Measurements from ENCODE around the gene NADSYN1. TPM values are rescaled to one million over a fixed set of nuclear protein-coding genes. Genes with fewer than 3 reads are reported as not detected.

NADSYN1 gene
- polyA plus RNA-seq, 1 donor from 2014 or later: 66.9 TPM

DNA sequence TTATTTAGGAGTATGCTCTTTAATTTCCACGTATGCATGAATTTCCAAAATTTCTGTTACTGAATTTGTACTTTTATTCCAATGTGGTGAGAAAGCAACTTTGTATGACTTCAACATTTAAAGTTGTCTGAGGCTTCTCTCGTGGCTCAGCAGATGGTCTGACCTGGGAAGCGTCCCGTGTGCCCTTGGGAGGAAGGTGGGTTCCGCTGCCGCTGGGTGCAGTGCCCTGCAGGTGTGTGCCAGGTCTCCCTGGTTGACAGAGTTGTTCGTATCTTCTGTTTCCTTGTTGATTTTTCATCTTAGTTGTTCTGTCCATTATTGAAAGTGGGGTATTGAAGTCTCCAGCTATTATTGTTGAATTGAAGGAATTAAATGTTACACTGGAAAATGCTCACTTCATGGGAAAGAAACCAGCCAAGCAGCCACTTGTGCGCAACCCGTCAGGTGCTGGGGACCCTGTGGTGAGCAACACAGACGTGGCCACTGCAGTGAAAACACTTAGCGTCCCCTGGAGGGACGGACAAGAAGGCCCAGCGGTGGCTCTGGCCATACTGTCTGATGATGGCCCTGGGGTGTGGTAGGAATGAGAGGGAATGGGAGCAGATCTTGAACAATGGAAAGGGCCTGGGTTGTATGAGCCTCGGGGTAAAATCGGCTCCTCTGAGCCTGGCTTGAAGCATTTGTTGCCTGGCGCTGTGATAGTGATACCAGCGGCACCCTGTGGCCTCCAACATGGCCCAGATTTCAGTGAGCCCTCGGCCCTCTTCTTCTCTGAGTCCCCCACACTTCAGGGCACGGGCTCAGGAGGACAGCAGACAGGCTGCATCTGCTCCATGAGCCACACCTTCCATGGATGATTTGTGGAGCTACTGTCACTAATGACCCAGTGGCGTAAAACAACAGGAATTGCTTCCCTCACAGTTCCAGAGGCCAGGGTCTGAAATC is 42.6 kb downstream of the NADSYN1 start (continued):
- TF ChIP-seq, protein P1, sequence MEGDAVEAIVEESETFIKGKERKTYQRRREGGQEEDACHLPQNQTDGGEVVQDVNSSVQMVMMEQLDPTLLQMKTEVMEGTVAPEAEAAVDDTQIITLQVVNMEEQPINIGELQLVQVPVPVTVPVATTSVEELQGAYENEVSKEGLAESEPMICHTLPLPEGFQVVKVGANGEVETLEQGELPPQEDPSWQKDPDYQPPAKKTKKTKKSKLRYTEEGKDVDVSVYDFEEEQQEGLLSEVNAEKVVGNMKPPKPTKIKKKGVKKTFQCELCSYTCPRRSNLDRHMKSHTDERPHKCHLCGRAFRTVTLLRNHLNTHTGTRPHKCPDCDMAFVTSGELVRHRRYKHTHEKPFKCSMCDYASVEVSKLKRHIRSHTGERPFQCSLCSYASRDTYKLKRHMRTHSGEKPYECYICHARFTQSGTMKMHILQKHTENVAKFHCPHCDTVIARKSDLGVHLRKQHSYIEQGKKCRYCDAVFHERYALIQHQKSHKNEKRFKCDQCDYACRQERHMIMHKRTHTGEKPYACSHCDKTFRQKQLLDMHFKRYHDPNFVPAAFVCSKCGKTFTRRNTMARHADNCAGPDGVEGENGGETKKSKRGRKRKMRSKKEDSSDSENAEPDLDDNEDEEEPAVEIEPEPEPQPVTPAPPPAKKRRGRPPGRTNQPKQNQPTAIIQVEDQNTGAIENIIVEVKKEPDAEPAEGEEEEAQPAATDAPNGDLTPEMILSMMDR (IDR thresholded peaks at IDR 0.05; ENCODE audit: poor library complexity, severe bottlenecking): no peak

DNA sequence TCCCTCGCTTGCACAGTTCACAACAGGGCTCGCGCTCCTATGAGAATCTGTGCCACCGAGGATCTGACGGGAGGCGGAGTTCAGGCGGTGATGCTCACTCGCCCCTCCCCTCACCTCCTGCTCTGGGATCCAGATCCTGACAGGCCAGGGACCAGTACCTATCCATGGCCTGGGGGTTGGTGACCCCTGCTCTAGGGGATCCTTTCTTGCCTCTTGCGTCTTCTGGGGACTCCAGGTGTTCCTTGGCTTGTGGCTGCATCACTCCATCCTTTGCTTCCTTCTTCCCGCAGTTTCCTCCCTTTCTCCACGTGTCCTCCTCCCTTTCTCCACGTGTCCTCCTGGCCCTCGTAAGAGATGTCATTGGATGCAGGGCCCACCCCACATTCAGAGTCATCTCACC is 43.4 kb downstream of the NADSYN1 start:
- Histone ChIP-seq H3K79me2 (replicated peaks; ENCODE audit: insufficient read depth, low read length) (no peaks in the 10 kb centered on the region), H3K9me3 (ENCODE audit: low read length) (no peaks in the 10 kb centered on the region), H3K27ac (ENCODE audit: low read length) (no peak overlapping the region), H3K4me3 (ENCODE audit: low read length) (no peak overlapping the region), H3K9ac (ENCODE audit: low read length) (no peak overlapping the region), H3K9me2 (ENCODE audit: insufficient read depth, low read length) (no peaks in the 10 kb centered on the region), H4K20me1 (ENCODE audit: insufficient read depth) (no peaks in the 10 kb centered on the region), H2AFZ (ENCODE audit: low read depth, low read length) (no peak overlapping the region), H3F3A (ENCODE audit: insufficient read depth, low read length, poor library complexity, severe bottlenecking) (no peaks in the 10 kb centered on the region), H3K4me2 (ENCODE audit: low read length) (no peak overlapping the region), H3K36me3 (ENCODE audit: insufficient read depth, low read length) (no peaks in the 10 kb centered on the region), H3K27me3 (ENCODE audit: insufficient read depth, low read depth, low read length) (no peaks in the 10 kb centered on the region)
- TF ChIP-seq, protein P1 (IDR thresholded peaks at IDR 0.05; ENCODE audit: poor library complexity, severe bottlenecking): no peak
- no peak for TF ChIP-seq EZH2 (IDR thresholded peaks at IDR 0.05; ENCODE audit: borderline replicate concordance, insufficient read depth, low read length, poor library complexity, severe bottlenecking)
- TF ChIP-seq SMC3 (conservative IDR thresholded peaks at IDR 0.05; ENCODE audit: poor library complexity): no peak
- TF ChIP-seq RAD21 (conservative IDR thresholded peaks at IDR 0.05): no peak
- no peak for TF ChIP-seq POLR2AphosphoS5 (IDR thresholded peaks at IDR 0.05)
- TF ChIP-seq, protein P2, sequence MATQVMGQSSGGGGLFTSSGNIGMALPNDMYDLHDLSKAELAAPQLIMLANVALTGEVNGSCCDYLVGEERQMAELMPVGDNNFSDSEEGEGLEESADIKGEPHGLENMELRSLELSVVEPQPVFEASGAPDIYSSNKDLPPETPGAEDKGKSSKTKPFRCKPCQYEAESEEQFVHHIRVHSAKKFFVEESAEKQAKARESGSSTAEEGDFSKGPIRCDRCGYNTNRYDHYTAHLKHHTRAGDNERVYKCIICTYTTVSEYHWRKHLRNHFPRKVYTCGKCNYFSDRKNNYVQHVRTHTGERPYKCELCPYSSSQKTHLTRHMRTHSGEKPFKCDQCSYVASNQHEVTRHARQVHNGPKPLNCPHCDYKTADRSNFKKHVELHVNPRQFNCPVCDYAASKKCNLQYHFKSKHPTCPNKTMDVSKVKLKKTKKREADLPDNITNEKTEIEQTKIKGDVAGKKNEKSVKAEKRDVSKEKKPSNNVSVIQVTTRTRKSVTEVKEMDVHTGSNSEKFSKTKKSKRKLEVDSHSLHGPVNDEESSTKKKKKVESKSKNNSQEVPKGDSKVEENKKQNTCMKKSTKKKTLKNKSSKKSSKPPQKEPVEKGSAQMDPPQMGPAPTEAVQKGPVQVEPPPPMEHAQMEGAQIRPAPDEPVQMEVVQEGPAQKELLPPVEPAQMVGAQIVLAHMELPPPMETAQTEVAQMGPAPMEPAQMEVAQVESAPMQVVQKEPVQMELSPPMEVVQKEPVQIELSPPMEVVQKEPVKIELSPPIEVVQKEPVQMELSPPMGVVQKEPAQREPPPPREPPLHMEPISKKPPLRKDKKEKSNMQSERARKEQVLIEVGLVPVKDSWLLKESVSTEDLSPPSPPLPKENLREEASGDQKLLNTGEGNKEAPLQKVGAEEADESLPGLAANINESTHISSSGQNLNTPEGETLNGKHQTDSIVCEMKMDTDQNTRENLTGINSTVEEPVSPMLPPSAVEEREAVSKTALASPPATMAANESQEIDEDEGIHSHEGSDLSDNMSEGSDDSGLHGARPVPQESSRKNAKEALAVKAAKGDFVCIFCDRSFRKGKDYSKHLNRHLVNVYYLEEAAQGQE (IDR thresholded peaks at IDR 0.05; ENCODE audit: borderline replicate concordance): no peak
- TF ChIP-seq TAF1 (IDR thresholded peaks at IDR 0.05; ENCODE audit: low read depth): no peak
- no peak for TF ChIP-seq EP300 (conservative IDR thresholded peaks at IDR 0.05; ENCODE audit: poor library complexity, severe bottlenecking)
- TF ChIP-seq MXI1 (conservative IDR thresholded peaks at IDR 0.05; ENCODE audit: poor library complexity, severe bottlenecking): no peak
